DOHH2 (cell line): ENCODE data around the gene UCHL3.

Source experiments
- EZH2phosphoT487 ChIP-seq: fragments of 200-600 bp; sonication (generic); IDR thresholded peaks from 2 replicates; pipeline ENCODE4 v1.6.1; 2017; ENCODE audit warnings: borderline replicate concordance, mild to moderate bottlenecking, antibody characterized with exemption, low read length, moderate library complexity, mixed read lengths
- TF ChIP-seq, protein P1 (sequence below): fragments of 200-600 bp; sonication (generic); IDR thresholded peaks from one replicate; pipeline ENCODE4 v1.5.1; 2014; ENCODE audit warnings: antibody characterized with exemption, mild to moderate bottlenecking, low read depth, low read length; ENCODE audit not compliant: poor library complexity, severe bottlenecking

DNA sequence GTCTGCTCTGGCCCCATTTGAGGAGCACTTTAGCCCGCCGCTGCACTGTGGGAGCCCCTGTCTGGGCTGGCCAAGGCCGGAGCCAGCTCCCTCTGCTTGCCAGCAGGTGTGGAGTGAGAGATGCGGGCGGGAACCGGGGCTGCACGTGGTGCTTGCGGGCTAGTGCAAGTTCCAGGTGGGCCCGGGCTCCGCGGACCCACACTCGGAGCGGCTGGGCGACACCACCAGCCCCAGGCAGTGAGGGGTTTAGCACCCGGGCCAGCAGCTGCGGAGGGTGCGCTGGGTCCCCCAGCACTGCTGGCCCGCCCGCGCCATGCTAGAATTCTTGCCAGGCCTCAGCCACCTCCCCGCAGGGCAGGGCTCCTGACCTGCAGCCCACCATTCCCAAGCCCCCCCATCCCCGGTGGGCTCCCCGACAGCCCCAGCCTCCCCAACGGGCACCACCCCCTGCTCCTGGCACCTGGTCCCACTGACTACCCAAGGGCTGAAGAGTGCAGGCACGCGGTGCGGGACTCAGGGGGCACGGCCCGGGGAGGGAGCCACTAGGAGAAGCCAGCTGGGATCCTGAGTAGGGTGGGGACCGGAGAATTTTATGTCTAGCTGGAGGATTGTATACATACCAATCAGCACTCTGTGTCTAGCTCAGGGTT, 31.0 kb upstream of the UCHL3 start:
- TF ChIP-seq, protein P1, sequence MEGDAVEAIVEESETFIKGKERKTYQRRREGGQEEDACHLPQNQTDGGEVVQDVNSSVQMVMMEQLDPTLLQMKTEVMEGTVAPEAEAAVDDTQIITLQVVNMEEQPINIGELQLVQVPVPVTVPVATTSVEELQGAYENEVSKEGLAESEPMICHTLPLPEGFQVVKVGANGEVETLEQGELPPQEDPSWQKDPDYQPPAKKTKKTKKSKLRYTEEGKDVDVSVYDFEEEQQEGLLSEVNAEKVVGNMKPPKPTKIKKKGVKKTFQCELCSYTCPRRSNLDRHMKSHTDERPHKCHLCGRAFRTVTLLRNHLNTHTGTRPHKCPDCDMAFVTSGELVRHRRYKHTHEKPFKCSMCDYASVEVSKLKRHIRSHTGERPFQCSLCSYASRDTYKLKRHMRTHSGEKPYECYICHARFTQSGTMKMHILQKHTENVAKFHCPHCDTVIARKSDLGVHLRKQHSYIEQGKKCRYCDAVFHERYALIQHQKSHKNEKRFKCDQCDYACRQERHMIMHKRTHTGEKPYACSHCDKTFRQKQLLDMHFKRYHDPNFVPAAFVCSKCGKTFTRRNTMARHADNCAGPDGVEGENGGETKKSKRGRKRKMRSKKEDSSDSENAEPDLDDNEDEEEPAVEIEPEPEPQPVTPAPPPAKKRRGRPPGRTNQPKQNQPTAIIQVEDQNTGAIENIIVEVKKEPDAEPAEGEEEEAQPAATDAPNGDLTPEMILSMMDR: no peak
- TF ChIP-seq EZH2phosphoT487: no peak
